ENCODE measurements around the gene HBP1.
"Not testable (repeated sequence)": the region's sequence is repeated elsewhere in the genome, so short reads cannot be mapped to it uniquely, and the experiment has no call there.

HBP1 gene, protein sequence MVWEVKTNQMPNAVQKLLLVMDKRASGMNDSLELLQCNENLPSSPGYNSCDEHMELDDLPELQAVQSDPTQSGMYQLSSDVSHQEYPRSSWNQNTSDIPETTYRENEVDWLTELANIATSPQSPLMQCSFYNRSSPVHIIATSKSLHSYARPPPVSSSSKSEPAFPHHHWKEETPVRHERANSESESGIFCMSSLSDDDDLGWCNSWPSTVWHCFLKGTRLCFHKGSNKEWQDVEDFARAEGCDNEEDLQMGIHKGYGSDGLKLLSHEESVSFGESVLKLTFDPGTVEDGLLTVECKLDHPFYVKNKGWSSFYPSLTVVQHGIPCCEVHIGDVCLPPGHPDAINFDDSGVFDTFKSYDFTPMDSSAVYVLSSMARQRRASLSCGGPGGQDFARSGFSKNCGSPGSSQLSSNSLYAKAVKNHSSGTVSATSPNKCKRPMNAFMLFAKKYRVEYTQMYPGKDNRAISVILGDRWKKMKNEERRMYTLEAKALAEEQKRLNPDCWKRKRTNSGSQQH

DNA sequence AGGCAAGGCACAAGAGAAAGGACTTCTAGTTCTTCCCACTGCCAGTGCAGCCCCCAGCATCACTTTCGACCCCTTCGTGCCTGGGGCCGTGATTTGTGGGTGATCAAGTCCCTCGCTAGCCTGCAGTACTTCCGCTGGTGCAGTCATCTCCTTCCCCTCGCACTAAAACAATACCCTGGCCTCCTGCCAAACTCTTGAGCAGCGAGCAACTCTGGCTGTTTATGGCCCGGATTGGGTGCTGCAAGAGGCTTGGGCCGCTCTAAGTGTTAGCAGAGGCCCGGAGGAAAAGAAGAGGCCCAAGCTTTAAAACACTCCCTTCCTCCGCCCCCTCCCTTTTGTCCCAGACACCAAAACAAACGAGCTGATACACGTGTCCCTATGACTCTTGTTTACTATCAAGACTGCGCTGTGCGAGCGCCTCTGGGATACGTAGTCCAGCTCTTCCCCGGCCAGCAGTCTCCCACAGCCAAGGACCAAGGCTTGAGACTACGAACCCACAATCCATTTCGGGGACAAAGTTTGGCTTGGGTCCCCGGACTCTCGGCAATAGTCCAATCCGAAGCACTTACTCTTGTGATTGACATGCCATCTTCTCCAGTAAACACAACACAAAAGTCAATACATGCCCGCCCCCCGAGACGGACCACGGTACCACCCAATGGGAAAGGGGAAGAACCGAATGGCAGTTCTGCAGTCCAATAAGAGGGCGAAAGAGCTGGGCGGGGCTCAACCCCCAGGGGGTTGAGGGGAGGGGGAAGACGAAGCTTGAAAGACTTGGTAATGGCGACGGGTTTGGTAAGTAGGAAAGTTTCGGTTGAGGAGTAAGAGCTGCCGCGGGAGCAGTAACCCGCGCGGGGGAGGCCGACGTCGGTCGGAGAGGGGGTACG lies at the start of gene HBP1:
Gene HBP1 (plus strand): TSS at position 771 of the 887 bp plus-strand sequence. CDS start 10,891 bp downstream, outside the sequence.
- FAIRE-seq = peak; percentile 38
- DNase-seq (ENCODE audit: insufficient read length, low spot score) = peak; percentile 93

DNA sequence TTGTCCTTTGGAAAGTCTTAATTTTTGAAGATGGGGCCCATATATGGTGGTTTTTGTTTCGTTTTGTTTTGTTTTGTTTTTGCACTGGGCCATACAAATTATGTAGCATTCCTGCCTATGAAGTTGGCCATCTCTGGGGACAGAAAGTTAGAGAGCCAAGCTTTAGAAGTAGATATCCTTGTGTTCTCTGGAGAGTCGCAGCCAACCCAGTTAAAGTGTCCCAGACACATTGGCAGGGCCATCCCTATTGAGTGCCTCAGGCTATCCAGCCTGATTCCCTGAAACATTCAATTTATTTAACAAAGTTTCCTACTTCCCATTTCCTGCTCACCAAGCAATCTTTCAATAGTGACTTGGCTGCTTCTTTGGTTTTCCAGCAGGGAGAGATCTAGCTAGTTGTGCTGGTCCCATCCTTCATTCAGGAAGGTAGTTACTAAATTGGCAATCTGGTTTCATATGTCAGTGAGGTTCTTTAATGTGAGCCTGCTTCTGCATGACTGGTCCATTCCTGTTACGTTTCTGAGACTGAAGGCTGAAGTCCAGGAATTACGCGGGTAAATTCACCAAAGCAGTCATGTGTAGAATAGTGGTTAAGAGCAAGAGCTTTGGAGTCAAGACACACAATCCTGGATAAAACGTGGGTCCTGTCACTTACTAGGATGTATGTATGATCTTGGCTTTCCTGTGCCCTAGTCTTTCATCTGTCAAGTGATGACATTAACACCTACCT lies 49.3 kb upstream of the HBP1 start:
- FAIRE-seq = no peak

DNA sequence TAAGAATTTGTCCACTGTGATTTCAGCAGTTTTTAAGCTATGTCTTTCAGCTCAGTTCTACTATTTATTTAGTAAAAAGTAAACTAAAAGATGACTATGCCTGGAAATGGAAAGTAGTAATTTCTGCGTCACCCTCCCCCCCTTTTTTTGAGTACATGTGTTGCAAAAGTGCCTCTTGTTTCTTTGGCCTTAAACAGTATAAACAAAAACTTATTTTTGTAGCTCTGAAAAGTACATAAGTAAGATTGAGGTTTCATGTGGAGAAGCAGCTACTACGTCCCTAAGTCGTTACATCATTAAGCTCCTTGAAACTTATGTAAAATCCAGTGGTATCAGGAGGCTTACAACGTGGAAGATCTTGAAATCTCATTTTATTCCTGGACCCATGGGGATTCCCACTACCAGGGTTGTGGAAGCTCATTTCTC lies 46.3 kb upstream of the HBP1 start:
- DNase-seq (ENCODE audit: insufficient read length, low spot score) = no peak
- no peak for FAIRE-seq

More for the DNA sequence above, 49.3 kb upstream of the HBP1 start:
- no peak for DNase-seq (ENCODE audit: insufficient read length, low spot score)

DNA sequence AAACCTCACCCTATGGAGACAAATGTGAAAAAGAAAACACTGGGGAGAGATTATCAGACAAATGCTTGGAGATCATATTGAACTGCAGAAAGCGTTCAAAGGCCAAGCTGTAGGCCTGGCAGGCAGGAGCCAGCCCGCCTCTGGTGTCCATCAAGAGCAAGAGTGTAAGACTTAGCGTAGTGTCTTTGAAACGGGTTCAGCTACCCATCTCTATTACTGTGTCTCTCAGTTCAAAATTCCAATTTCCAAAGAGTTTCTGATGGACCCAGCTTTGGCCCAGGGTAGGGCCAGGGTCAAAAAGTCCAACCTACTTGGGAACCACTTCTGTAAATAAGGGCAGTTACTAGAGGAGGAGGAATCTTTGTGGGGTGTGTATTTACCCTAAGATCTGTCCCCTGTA lies 45.4 kb upstream of the HBP1 start:
- FAIRE-seq (no peak), DNase-seq (ENCODE audit: insufficient read length, low spot score) (no peak)

DNA sequence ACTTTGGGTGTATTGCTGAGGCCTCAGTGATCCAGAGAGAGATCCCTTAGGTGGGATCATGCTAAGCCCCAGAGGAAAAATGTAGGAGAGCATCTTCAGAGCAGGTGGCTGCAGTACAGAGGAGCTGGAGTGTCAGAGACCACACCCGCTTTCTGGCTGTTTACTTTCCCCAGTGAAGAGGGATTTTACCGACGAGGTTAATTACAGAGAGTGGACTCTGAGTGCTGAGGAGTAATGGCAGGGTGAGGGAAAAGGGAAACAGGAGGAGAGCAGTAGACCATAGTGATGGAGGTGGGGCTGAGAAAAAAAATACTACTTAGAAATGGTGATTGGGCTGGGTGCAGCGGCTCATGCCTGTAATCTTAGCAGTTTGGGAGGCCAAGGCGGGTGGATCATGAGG lies 43.3 kb upstream of the HBP1 start:
- DNase-seq (ENCODE audit: insufficient read length, low spot score) = no peak

DNA sequence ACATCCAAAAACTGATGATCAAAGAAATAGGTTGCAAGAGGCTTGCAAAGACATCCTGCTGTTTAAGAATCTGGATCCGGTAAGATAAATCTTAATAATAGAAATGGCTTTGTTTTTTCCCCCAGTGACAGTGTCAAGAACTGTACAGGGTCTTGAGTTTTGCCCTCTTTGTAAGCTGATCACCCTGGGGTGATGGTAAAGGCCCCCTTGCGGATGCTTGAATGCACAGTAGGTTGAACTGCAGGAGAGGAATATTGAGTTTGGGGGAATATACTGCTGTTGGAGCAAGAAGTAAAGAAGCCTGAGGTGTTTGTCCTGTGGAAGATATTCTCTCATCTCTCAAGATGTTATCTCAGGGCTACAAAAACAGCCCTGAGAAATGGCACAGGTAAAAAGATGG lies 40.6 kb upstream of the HBP1 start:
- FAIRE-seq = no peak

More for the DNA sequence above, 43.3 kb upstream of the HBP1 start:
- no peak for FAIRE-seq

DNA sequence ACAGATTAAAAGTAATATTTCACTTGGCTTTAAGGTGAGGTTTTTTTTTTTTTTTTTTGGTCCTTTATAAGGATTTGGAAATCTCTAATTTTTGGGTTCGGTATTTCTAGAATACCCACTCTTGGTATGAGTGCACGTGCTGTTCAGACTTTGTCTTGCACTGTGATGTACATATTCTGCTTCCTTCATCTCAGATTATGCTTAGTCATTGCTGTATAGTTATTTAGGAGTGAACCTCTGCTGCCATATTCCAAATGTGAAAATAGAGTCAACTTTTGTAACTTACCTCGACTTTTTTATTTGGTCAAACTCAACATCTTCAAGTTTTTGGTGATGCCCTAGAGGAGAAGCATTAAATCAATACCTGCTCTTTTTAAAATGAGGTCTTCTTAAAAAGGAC lies 40.1 kb upstream of the HBP1 start:
- DNase-seq (ENCODE audit: insufficient read length, low spot score) (no peak), FAIRE-seq (no peak)

More for the DNA sequence above, 40.6 kb upstream of the HBP1 start:
- DNase-seq (ENCODE audit: insufficient read length, low spot score) = no peak

DNA sequence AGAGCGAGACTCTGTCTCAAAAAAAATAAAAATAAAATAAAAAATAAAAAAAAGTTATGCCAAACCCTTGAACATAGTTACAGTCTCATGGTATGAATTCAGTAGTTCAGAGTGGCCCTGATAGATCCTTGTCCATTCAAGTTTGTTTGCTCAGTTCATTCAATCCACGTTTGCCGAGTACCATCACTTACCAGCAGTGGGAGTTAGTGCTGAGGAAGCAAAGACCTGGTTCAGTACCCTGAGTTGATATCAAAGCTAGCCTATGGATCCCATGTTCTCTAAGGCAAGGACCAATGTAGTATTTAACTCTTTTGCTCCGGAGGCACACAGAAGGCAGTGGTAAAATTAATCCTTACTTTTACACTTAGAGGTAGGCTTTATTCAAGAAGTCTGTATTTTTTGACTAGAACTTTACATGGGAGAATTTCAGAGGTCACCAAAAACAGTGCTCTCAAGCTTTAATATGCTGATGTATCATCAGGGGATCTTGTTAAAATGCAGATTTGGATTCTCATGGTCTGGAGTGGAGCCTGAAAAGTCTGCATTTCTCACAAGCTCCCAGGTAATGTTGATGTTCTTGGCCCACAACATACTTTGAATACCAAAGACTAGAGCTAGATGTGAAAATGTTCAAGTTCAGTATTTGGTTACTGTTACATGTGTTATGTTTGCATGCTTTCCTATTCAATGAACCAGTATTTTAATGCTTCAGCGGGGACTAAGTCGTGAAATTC lies 38.1 kb upstream of the HBP1 start:
- FAIRE-seq = no peak

DNA sequence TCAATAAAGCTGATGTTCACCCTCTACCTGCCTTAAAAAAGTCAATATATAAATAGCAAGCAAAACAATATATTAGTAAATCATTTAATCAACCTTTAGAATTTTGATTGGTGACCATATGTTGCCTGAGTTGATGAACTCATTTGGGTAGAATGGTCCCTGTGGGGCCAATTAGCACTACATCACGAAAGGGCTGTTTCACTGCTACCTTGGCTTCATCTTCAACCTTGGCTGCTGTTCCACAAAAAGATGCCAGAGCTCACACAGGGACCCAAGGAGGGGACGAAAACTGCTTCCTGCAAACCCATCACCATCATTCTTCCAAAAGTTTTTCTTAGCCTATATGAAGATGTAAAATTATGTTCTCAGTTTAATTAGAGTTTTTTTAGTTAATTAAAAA lies 35.4 kb upstream of the HBP1 start:
- FAIRE-seq (no peak), DNase-seq (ENCODE audit: insufficient read length, low spot score) (no peak)

More for the DNA sequence above, 38.1 kb upstream of the HBP1 start:
- DNase-seq (ENCODE audit: insufficient read length, low spot score) = no peak

DNA sequence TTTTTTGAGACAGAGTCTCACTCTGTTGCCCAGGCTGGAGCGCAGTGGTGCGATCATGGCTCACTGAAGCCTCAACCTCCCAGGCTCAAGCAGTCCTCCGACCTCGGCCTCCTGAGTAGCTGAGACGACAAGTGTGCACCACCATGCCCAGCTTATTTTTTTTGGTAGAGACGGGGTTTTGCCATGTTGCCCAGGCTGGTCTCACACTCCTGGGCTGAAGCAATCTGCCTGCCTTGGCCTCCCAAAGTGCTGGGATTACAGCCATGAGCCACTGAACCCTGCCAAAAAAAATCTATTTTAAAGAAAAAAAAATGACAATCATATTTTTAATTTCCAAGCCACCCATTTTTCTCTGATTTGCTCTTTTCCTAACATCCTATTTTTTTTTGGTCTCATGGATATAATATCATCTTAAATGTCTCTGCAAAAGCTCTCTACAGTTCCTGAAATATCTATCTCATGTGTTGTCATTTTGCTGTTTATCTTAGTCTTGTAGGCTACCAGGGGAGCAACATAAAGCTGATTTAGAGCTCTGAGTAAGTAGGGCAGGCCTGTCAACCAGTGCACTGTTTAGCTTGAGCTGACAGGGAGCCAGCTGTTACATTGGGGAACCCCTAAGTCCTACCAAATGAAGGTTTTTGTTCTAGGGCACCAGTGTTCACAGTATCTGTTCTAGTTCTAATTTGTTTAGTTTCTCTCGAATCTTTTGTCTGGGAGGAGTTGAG lies 29.9 kb upstream of the HBP1 start:
- DNase-seq (ENCODE audit: insufficient read length, low spot score) (no peak), FAIRE-seq (no peak)

DNA sequence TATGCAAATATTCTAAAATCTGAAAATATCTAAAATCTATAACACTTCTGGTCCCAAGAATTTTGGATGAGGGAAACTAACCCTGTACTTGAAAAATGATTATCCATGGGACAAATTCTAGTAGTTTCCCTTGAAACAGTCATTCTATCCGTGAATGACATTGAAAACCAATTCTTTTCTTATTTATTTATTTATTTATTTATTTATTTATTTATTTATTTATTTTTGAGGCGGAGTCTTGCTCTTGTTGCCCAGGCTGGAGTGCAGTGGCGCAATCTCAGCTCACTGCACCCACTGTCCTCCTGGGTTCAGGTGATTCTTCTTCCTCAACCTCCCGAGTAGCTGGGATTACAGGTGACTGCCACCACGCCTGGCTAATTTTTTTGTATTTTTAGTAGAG lies 24.9 kb upstream of the HBP1 start:
- not testable (repeated sequence) for FAIRE-seq; DNase-seq (ENCODE audit: insufficient read length, low spot score)

DNA sequence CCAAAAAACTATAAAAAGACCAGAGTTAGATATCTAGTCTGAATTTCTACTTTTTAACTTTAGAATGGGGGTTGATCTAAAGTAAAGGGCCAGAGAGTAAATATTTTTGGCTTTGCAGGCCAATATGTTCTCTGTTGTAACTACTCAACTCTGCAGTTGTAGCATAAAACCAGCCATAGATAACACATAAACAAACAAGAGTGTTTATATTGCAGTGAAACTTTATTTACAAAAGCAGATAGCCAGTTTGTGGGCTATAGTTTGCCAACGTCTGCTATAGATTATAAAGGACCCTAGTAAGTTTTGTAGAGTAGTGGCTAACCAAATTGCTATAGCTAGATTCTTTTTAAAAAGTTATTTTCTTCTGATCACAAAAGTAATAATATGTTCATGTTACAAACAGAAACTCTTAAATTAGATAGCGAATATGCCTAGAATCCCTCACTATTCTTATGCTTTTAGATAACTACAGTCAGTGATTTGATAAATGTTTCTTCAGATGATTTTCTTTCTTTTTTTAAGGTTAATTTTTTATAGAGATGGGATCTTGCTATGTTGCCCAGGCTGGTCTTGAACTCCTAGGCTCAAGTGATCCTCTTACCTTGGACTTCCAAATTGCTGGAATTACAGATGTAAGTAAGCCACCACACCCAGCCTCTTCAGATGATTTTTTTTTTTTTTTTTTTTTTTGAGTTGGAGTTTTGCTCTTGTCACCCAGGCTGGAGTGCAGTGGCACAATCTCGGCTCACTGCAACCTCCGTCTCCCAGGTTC lies 23.6 kb upstream of the HBP1 start:
- no peak for FAIRE-seq

DNA sequence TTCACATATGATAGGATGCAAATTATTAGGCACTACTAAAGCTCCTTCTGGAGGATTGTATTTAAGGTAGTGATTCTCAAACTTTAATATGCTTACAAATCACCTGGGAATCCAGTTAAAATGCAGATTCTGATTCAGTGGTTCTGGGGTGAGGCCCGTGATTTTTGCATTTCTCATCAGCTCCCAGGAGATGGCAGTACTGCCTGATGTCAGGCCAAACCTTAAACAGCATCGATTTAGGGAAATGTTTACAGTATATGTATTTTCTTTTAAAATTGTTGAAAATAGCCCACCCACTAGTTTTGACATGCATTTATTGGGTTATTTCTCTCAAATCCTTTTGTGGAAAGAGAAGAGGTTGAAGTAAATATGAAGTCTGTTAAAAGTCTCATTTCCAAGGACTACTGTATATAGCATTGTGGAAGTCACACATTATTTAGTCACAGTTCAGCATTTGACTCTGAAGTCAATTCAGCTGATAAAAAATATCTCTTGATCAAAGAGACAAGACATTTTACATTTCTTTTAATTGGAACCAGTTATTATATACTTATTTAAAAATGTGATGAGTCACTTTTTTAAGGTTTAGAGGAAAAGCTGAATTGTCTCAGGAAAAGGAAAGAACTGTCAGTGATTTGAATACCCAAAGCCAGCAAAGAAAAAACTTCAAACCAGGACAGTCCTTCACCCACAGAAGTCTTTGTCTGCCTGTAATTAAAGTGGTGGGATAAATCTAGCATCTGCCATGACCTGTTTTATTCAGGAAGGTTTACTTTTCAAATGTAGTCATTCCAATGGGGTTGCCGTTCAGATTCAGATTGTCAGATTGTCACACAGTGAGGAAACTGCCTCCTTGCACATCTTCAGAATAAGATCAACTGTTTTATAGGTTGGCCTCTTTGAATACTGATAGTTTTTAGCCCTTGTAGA lies 21.1 kb upstream of the HBP1 start:
- DNase-seq (ENCODE audit: insufficient read length, low spot score) = peak; percentile 12
- no peak for FAIRE-seq

More for the DNA sequence above, 23.6 kb upstream of the HBP1 start:
- no peak for DNase-seq (ENCODE audit: insufficient read length, low spot score)

DNA sequence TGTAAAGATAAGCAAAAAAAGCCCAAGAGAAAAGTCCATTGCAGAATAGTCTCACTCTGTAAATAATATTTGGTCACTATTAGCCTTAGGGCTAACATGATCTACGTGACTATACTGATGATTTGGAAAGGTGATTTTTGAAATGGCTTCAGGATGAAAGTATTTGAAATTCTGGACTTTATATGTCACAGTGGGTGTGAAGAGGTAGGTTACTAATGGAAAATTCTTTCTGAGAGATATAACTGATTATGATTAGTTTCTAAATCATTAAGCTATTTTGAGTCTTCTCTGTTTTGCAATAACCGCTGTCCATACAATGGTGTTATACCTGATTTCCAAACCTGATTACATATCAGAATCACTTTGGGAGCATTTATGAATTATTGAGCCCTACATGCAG lies 20.1 kb upstream of the HBP1 start:
- no peak for FAIRE-seq
- no peak for DNase-seq (ENCODE audit: insufficient read length, low spot score)

DNA sequence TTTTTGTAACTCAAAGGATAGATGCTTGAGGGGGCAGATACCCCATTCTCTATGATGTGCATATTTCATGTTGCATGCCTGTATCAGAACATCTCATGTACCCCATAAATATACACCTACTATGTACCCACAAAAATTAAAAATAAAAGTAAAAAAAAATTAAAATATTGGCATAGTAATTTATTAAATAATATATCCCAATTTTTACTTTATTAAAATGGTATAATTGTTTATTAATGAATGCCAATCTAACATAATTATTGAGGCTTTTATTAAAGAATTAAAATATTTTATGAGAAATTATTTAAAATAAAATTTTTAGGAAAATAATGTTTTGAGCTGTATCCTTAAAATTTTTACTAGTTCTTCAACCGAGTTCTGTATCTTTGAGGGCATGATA lies 18.9 kb upstream of the HBP1 start:
- DNase-seq (ENCODE audit: insufficient read length, low spot score) (no peak), FAIRE-seq (no peak)

DNA sequence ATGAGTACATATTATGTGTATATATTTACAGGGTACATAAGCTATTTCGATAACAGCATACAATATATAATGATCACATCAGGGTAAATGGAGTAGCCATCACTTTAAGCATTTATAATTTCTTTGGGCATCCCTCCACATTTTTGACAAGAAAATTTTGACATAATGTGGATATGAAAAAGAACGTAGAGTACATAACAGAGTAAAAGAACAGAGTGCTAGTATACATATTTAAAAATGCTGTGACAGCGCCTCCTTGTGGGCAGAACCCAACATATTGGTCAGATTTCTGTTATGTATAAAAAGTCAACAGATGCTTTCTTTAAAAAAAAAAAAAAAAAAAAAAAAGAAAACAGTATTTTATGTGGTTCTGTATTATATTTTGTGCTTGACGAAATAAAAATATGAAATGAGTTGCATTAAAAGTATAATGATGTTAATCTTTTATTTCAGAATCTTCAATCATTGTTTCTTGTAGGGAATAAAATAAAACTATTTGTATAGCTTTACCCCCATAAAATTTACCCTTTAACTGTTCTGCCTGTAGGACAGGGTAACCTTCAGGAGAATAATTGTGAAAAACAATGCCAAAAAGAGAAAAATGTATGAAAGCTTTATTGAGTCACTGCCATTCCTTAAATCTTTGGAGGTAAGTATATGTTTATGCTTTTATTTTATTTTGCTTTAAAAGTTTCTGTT lies 18.3 kb upstream of the HBP1 start:
- FAIRE-seq = no peak
- peak; percentile 15 for DNase-seq (ENCODE audit: insufficient read length, low spot score)

DNA sequence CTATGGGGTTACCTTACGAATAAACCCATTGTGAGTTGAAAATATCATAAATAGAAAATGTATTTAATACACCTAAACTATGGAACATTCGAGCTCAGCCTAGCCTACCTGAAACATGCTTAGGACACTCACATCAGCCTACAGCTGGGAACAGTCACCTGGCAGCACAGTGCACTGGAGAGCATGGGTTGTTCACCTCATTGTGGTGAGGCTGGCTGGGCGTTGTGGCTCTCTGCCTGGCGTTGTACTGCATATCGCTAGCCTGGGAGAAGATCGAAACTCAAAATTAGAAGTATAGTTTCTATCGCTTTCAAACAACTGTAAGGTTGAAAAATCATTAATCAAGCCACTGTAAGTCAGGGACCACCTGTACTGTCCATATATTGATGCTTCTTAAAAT lies 17.3 kb upstream of the HBP1 start:
- no peak for DNase-seq (ENCODE audit: insufficient read length, low spot score)
- FAIRE-seq = no peak
